Activated CD4-positive, CD25-positive, alpha-beta regulatory T cell treated with anti-CD3 and anti-CD28 coated beads, Interleukin-2, amount 50 U/mL, for 72 hours (primary cell): ENCODE data around the gene SHANK3.
"Not testable (repeated sequence)": the region's sequence is repeated elsewhere in the genome, so short reads cannot be mapped to it uniquely, and the experiment has no call there.

Experiments
- DNase-seq: peaks from one replicate; pipeline ENCODE4 v3.0.0; 2021

The SHANK3 gene

GRCh38 chr22:50654664-50655063 is 18.0 kb upstream of the SHANK3 start:
- DNase-seq, result not testable (repeated sequence)

- DNase-seq, result no peak
Measured at GRCh38 chr22:50656122-50657070, 16.2 kb upstream of the SHANK3 start.

GRCh38 chr22:50657925-50658324 is 14.7 kb upstream of the SHANK3 start:
- DNase-seq, result no peak

- not testable (repeated sequence) for DNase-seq
Measured at GRCh38 chr22:50659711-50660110, 12.9 kb upstream of the SHANK3 start.

- DNase-seq, result no peak
Measured at GRCh38 chr22:50660306-50660705, 12.3 kb upstream of the SHANK3 start.

- DNase-seq, result no peak
Measured at GRCh38 chr22:50665212-50665611, 7.4 kb upstream of the SHANK3 start.

- no peak for DNase-seq
Measured at GRCh38 chr22:50665738-50666137, 6.9 kb upstream of the SHANK3 start.

GRCh38 chr22:50670513-50670912 is 2.1 kb upstream of the SHANK3 start:
- DNase-seq, result no peak

- DNase-seq, result no peak
Measured at GRCh38 chr22:50670914-50671538, 1.6 kb upstream of the SHANK3 start.

- no peak for DNase-seq
Measured at GRCh38 chr22:50671641-50672040, 982 bp upstream of the SHANK3 start.

- DNase-seq, result no peak
Measured at GRCh38 chr22:50672041-50672440, 582 bp upstream of the SHANK3 start.

GRCh38 chr22:50673231-50674129 is 857 bp downstream of the SHANK3 start:
- DNase-seq, result no peak

- no peak for DNase-seq
Measured at GRCh38 chr22:50674130-50674500, 1.5 kb downstream of the SHANK3 start.

- DNase-seq, result no peak
Measured at GRCh38 chr22:50674606-50675552, 2.3 kb downstream of the SHANK3 start.

- no peak for DNase-seq
Measured at GRCh38 chr22:50675553-50676179, 3.0 kb downstream of the SHANK3 start.

- no peak for DNase-seq
Measured at GRCh38 chr22:50676180-50676636, 3.6 kb downstream of the SHANK3 start.

- no peak for DNase-seq
Measured at GRCh38 chr22:50676661-50677492, 4.3 kb downstream of the SHANK3 start.

GRCh38 chr22:50677493-50678217 is 5.0 kb downstream of the SHANK3 start:
- no peak for DNase-seq

GRCh38 chr22:50678218-50678650 is 5.6 kb downstream of the SHANK3 start:
- no peak for DNase-seq
